Choroid plexus epithelial cell (primary cell): ENCODE measurements around the gene ABTB2.

Experiments used
- DNase-seq: peaks from one replicate; pipeline ENCODE4 v3.0.0-alpha.2; 2010; ENCODE audit warnings: low read depth
- H3K4me3 ChIP-seq: 2 replicates; pipeline ENCODE4 v1.5.1; 2011; ENCODE audit warnings: low read depth, mild to moderate bottlenecking, control low read depth, low read length, moderate library complexity
- TF ChIP-seq, protein P1 (sequence below): conservative IDR thresholded peaks from 2 replicates; pipeline ENCODE4 v1.5.1; 2011; ENCODE audit warnings: low read depth, mild to moderate bottlenecking, control low read depth, inconsistent platforms, low read length, moderate library complexity

The ABTB2 gene

GRCh38 chr11:34166806-34167740 lies 190.7 kb downstream of the ABTB2 start:
- TF ChIP-seq, protein P1, sequence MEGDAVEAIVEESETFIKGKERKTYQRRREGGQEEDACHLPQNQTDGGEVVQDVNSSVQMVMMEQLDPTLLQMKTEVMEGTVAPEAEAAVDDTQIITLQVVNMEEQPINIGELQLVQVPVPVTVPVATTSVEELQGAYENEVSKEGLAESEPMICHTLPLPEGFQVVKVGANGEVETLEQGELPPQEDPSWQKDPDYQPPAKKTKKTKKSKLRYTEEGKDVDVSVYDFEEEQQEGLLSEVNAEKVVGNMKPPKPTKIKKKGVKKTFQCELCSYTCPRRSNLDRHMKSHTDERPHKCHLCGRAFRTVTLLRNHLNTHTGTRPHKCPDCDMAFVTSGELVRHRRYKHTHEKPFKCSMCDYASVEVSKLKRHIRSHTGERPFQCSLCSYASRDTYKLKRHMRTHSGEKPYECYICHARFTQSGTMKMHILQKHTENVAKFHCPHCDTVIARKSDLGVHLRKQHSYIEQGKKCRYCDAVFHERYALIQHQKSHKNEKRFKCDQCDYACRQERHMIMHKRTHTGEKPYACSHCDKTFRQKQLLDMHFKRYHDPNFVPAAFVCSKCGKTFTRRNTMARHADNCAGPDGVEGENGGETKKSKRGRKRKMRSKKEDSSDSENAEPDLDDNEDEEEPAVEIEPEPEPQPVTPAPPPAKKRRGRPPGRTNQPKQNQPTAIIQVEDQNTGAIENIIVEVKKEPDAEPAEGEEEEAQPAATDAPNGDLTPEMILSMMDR, result no peak
- no peak overlapping the region for H3K4me3 ChIP-seq
- DNase-seq, result no peak

GRCh38 chr11:34165786-34166555 lies 191.8 kb downstream of the ABTB2 start:
- no peak overlapping the region for H3K4me3 ChIP-seq
- TF ChIP-seq, protein P1, result peak; percentile 14
- no peak for DNase-seq

- H3K4me3 ChIP-seq, result no peak overlapping the region
- DNase-seq, result no peak
- TF ChIP-seq, protein P1, result no peak
These were observed 192.7 kb downstream of the ABTB2 start for GRCh38 chr11:34165121-34165520.

DNA sequence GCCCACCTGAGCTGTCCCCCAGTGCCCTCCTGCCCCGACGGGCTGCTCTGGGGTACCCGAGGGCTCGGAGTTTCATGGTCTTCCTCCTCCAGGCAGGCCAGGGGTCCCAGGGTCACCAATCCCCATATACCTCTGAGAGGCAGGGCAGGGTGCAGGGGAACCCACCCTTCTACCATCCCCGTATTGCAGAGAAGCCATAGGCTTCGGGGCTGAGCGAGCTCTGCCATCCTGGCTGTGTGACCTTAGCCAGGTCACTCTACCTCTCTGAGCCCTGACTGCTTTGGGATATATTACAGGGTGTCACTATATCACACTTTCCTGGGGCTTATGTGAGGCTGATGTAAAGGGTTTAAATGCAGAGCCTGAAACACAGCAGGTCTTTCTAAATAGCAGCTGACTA lies 195.0 kb downstream of the ABTB2 start:
- TF ChIP-seq, protein P1, result no peak

GRCh38 chr11:34162493-34162820 lies 195.4 kb downstream of the ABTB2 start:
- no peak overlapping the region for H3K4me3 ChIP-seq
- TF ChIP-seq, protein P1, result no peak

More for the DNA sequence above, 195.0 kb downstream of the ABTB2 start:
- H3K4me3 ChIP-seq, result no peak overlapping the region
- no peak for DNase-seq

GRCh38 chr11:34161812-34162492 lies 195.9 kb downstream of the ABTB2 start:
- peak; percentile 25 for DNase-seq
- TF ChIP-seq, protein P1, result no peak
- no peak overlapping the region for H3K4me3 ChIP-seq

More at GRCh38 chr11:34162493-34162820, 195.4 kb downstream of the ABTB2 start:
- DNase-seq, result no peak
